Measurements from ENCODE around the gene MICAL2.

Gene MICAL2

GRCh38 chr11:12241971-12242672 is 131.7 kb downstream of the MICAL2 start:
- Histone ChIP-seq H3K27me3 (ENCODE audit: insufficient read depth, low read length) (no peaks in the 10 kb centered on the region), H3K4me3 (ENCODE audit: low read depth, low read length) (no peak overlapping the region), H3K27ac (ENCODE audit: low read depth, low read length) (no peak overlapping the region), H2AFZ (ENCODE audit: low read length, unreplicated experiment) (no peak overlapping the region), H3K36me3 (ENCODE audit: insufficient read depth, low read length) (peaks cover 14% of the 10 kb centered on the region), H3K79me2 (ENCODE audit: control insufficient read depth, insufficient read depth, low read length, unreplicated experiment) (no peaks in the 10 kb centered on the region), H3K4me1 (ENCODE audit: control insufficient read depth, insufficient read depth, low read length, unreplicated experiment) (peaks cover 15% of the 10 kb centered on the region)

GRCh38 chr11:12242966-12243365 is 132.6 kb downstream of the MICAL2 start:
- Histone ChIP-seq H3K27me3 (ENCODE audit: insufficient read depth, low read length) (no peaks in the 10 kb centered on the region), H3K4me3 (ENCODE audit: low read depth, low read length) (no peak overlapping the region), H3K79me2 (ENCODE audit: control insufficient read depth, insufficient read depth, low read length, unreplicated experiment) (no peaks in the 10 kb centered on the region), H2AFZ (ENCODE audit: low read length, unreplicated experiment) (no peak overlapping the region), H3K27ac (ENCODE audit: low read depth, low read length) (no peak overlapping the region), H3K36me3 (ENCODE audit: insufficient read depth, low read length) (peaks cover 14% of the 10 kb centered on the region), H3K4me1 (ENCODE audit: control insufficient read depth, insufficient read depth, low read length, unreplicated experiment) (peaks cover 15% of the 10 kb centered on the region)

GRCh38 chr11:12243486-12243885 is 133.1 kb downstream of the MICAL2 start:
- H2AFZ ChIP-seq (ENCODE audit: low read length, unreplicated experiment), result no peak overlapping the region
- no peak overlapping the region for H3K27ac ChIP-seq (ENCODE audit: low read depth, low read length)
- H3K36me3 ChIP-seq (ENCODE audit: insufficient read depth, low read length), result peaks cover 14% of the 10 kb centered on the region
- H3K4me1 ChIP-seq (ENCODE audit: control insufficient read depth, insufficient read depth, low read length, unreplicated experiment), result peaks cover 15% of the 10 kb centered on the region
- no peaks in the 10 kb centered on the region for H3K79me2 ChIP-seq (ENCODE audit: control insufficient read depth, insufficient read depth, low read length, unreplicated experiment)
- H3K4me3 ChIP-seq (ENCODE audit: low read depth, low read length), result no peak overlapping the region
- no peaks in the 10 kb centered on the region for H3K27me3 ChIP-seq (ENCODE audit: insufficient read depth, low read length)

DNA sequence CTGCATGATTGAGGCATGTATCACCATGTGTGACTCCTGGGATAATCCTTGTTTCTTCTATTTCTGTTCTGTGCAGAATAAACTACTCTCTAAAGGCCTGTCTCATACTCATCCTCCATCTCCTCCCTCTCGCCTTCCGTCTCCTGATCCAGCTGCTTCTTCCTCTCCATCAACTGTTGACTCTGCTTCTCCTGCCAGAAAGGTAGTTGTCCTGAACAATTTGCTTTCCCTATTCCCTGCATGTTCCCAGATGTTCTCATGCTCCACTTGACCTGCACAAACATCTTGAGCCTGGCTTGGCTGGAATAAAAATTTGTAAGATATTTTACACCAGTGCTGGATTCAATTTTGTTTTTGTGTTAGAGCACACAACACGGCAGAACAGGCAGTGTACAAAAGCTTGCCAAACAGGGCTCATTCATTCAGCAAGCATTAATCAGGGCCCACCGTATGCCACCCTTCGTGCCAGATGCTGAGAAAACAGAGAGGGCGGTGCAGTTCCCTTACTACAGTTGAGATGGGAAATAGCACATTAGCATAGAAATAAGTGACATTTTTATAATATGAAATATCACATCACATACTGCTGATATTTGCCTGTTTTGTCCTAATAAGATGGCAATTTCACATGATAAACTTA is 133.6 kb downstream of the MICAL2 start:
- Histone ChIP-seq H3K4me1 (ENCODE audit: control insufficient read depth, insufficient read depth, low read length, unreplicated experiment) (peaks cover 15% of the 10 kb centered on the region), H3K4me3 (ENCODE audit: low read depth, low read length) (no peak overlapping the region), H3K36me3 (ENCODE audit: insufficient read depth, low read length) (peaks cover 12% of the 10 kb centered on the region), H3K27me3 (ENCODE audit: insufficient read depth, low read length) (no peaks in the 10 kb centered on the region), H3K27ac (ENCODE audit: low read depth, low read length) (no peak overlapping the region), H3K79me2 (ENCODE audit: control insufficient read depth, insufficient read depth, low read length, unreplicated experiment) (no peaks in the 10 kb centered on the region), H2AFZ (ENCODE audit: low read length, unreplicated experiment) (no peak overlapping the region)

DNA sequence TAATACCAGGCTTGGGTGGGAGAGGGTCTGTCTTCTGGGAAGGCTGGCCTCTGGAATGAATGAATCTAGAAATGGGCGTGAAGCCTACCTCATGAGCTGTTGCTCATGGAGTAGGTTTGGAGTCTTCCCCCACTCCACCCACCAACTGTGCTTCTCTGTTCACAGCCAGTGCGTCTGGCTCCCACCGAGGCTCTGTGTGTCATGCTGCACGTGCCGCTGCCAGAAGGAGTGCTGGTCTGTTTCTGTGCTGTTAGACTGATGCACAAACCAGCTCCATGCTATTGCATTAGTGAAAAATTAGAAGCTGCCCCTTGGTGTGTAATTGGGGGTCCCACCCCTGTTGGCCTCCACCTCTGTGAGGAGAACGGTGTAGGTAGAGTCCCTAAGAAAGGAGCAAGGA is 134.7 kb downstream of the MICAL2 start:
- peaks cover 7% of the 10 kb centered on the region; the same call in 1 of the 2 replicates for H3K36me3 ChIP-seq (ENCODE audit: insufficient read depth, low read length)
- peaks cover 5% of the 10 kb centered on the region for H3K4me1 ChIP-seq (ENCODE audit: control insufficient read depth, insufficient read depth, low read length, unreplicated experiment)

GRCh38 chr11:12245549-12246016 is 135.2 kb downstream of the MICAL2 start:
- Histone ChIP-seq H3K36me3 (ENCODE audit: insufficient read depth, low read length) (peaks cover 5% of the 10 kb centered on the region; the same call in 1 of the 2 replicates), H3K79me2 (ENCODE audit: control insufficient read depth, insufficient read depth, low read length, unreplicated experiment) (no peaks in the 10 kb centered on the region), H2AFZ (ENCODE audit: low read length, unreplicated experiment) (no peak overlapping the region), H3K27me3 (ENCODE audit: insufficient read depth, low read length) (no peaks in the 10 kb centered on the region), H3K4me3 (ENCODE audit: low read depth, low read length) (no peak overlapping the region), H3K27ac (ENCODE audit: low read depth, low read length) (no peak overlapping the region), H3K4me1 (ENCODE audit: control insufficient read depth, insufficient read depth, low read length, unreplicated experiment) (peaks cover 5% of the 10 kb centered on the region)

More for the DNA sequence above, 134.7 kb downstream of the MICAL2 start:
- no peak overlapping the region for H3K27ac ChIP-seq (ENCODE audit: low read depth, low read length)
- no peaks in the 10 kb centered on the region for H3K27me3 ChIP-seq (ENCODE audit: insufficient read depth, low read length)
- no peaks in the 10 kb centered on the region for H3K79me2 ChIP-seq (ENCODE audit: control insufficient read depth, insufficient read depth, low read length, unreplicated experiment)
- no peak overlapping the region for H2AFZ ChIP-seq (ENCODE audit: low read length, unreplicated experiment)
- no peak overlapping the region for H3K4me3 ChIP-seq (ENCODE audit: low read depth, low read length)

- Histone ChIP-seq H3K79me2 (ENCODE audit: control insufficient read depth, insufficient read depth, low read length, unreplicated experiment) (no peaks in the 10 kb centered on the region), H3K36me3 (ENCODE audit: insufficient read depth, low read length) (peaks cover 5% of the 10 kb centered on the region; the same call in 1 of the 2 replicates), H3K27ac (ENCODE audit: low read depth, low read length) (no peak overlapping the region), H2AFZ (ENCODE audit: low read length, unreplicated experiment) (no peak overlapping the region), H3K27me3 (ENCODE audit: insufficient read depth, low read length) (no peaks in the 10 kb centered on the region), H3K4me3 (ENCODE audit: low read depth, low read length) (no peak overlapping the region), H3K4me1 (ENCODE audit: control insufficient read depth, insufficient read depth, low read length, unreplicated experiment) (peaks cover 5% of the 10 kb centered on the region)
Measured at GRCh38 chr11:12246147-12246546, 135.8 kb downstream of the MICAL2 start.

DNA sequence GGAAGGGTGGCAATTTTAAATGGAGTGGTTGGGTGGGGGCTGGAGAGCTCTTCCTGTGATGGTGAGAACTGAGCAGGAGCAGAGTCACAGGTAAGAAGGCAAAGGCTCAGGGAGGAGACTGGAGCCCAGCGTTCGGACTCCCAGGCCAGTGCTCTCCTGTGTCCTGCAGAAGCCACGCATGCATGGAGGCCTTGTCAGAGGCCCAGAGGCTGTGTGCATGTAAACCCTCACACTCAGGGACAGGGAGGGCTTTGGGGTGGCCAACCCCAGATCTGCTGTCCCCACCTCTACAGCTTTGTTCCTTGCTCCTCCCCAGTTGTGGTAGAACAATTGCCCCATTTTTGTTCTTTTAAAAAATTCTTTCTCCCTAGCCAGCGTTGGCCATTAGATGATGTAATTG is 136.6 kb downstream of the MICAL2 start:
- no peaks in the 10 kb centered on the region for H3K79me2 ChIP-seq (ENCODE audit: control insufficient read depth, insufficient read depth, low read length, unreplicated experiment)
- H3K4me3 ChIP-seq (ENCODE audit: low read depth, low read length), result no peak overlapping the region
- H3K27me3 ChIP-seq (ENCODE audit: insufficient read depth, low read length), result no peaks in the 10 kb centered on the region
- no peak overlapping the region for H3K27ac ChIP-seq (ENCODE audit: low read depth, low read length)
- peaks cover 5% of the 10 kb centered on the region; the same call in 1 of the 2 replicates for H3K36me3 ChIP-seq (ENCODE audit: insufficient read depth, low read length)
- H2AFZ ChIP-seq (ENCODE audit: low read length, unreplicated experiment), result no peak overlapping the region
- peaks cover 5% of the 10 kb centered on the region for H3K4me1 ChIP-seq (ENCODE audit: control insufficient read depth, insufficient read depth, low read length, unreplicated experiment)

DNA sequence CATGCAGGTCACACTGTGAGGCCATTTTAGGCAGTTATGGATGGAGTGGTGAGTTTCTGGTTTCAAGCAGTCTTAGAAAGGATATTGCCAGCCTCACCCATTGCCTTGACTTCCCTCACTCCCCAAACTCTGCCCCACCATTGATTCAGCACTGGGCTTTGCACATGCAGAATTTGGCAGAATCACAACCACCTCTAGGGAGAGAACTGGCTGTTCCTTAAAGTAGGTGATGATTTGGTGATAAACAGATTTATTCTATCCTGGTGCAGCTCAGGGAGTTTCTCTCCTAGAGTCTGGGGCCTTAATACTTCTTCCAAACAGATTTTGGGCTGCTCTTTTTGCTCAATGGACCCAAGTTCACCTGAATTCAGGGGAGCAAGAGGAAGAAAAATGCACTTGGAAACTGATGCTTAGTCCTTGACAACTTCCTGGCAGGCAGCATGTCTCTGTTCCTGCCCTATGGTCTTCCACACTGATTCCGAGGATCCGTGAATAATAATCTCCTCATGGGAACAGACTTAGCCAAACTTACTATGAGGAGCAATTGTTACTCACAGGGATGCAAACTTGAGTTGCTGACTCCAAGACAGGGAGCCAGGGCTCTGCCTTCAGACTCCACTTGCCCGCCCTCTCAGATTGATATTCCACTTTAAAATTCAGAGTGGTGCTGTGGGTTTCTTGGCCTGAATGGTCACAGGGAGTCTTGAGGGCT is 137.3 kb downstream of the MICAL2 start:
- no peaks in the 10 kb centered on the region for H3K27me3 ChIP-seq (ENCODE audit: insufficient read depth, low read length)
- H3K79me2 ChIP-seq (ENCODE audit: control insufficient read depth, insufficient read depth, low read length, unreplicated experiment), result no peaks in the 10 kb centered on the region
- H3K27ac ChIP-seq (ENCODE audit: low read depth, low read length), result no peak overlapping the region
- no peak overlapping the region for H2AFZ ChIP-seq (ENCODE audit: low read length, unreplicated experiment)
- H3K4me3 ChIP-seq (ENCODE audit: low read depth, low read length), result no peak overlapping the region
- peaks cover 5% of the 10 kb centered on the region for H3K4me1 ChIP-seq (ENCODE audit: control insufficient read depth, insufficient read depth, low read length, unreplicated experiment)
- peaks cover 5% of the 10 kb centered on the region; the same call in 1 of the 2 replicates for H3K36me3 ChIP-seq (ENCODE audit: insufficient read depth, low read length)

DNA sequence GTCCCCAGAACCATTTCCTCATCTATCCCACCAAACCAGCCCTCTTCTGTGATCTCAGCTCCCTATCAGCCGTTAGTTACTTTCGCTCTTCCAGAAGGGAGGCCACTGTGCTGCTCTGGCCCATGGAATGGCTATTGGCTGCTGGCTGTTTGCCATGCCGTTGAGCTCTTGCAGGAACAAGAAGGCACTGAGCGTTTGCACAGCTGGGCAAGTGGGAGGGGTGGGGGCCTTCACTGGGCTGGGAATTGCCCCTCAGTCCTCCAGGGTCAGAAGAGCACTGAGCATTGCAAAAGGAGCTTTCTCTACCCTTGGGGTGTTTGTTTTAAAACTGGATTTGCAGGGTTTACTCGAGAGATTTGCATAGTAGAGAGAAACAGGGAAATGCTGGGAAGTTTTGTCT is 137.9 kb downstream of the MICAL2 start:
- no peaks in the 10 kb centered on the region for H3K79me2 ChIP-seq (ENCODE audit: control insufficient read depth, insufficient read depth, low read length, unreplicated experiment)
- H3K36me3 ChIP-seq (ENCODE audit: insufficient read depth, low read length), result peaks cover 5% of the 10 kb centered on the region; the same call in 1 of the 2 replicates
- H3K27ac ChIP-seq (ENCODE audit: low read depth, low read length), result no peak overlapping the region

More for the DNA sequence above, 137.9 kb downstream of the MICAL2 start:
- no peak overlapping the region for H3K4me3 ChIP-seq (ENCODE audit: low read depth, low read length)
- peaks cover 5% of the 10 kb centered on the region for H3K4me1 ChIP-seq (ENCODE audit: control insufficient read depth, insufficient read depth, low read length, unreplicated experiment)
- no peaks in the 10 kb centered on the region for H3K27me3 ChIP-seq (ENCODE audit: insufficient read depth, low read length)
- H2AFZ ChIP-seq (ENCODE audit: low read length, unreplicated experiment), result no peak overlapping the region
